NCI-H2171 (cell line): ENCODE measurements around the gene SYCN.
"Not testable (repeated sequence)": the region's sequence is repeated elsewhere in the genome, so short reads cannot be mapped to it uniquely, and the experiment has no call there.

Experiments used
- DNase-seq: peaks from one replicate; lab custom pipeline; 2025; lab: John Stamatoyannopoulos, UW

The SYCN gene

DNA sequence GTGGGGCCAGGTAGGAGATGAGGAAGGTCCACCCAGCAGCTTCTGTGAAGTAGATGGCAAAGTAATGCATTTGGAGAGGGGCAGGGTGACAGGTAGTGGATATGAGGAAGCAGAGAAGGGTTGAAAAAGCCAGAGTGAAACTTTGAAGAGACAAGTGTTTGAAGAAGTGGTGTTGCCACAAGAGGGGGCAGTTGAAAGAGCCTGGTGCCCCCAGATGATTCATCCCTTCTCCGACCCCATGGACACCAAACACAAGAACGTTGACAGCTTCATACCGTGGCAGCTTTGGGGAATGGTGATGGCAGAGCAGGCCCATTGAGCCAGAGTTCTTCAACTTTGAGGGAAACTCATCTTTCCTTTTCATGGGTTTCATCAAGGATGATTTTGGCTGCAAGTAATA is 20.8 kb upstream of the SYCN start:
- no peak for DNase-seq

DNA sequence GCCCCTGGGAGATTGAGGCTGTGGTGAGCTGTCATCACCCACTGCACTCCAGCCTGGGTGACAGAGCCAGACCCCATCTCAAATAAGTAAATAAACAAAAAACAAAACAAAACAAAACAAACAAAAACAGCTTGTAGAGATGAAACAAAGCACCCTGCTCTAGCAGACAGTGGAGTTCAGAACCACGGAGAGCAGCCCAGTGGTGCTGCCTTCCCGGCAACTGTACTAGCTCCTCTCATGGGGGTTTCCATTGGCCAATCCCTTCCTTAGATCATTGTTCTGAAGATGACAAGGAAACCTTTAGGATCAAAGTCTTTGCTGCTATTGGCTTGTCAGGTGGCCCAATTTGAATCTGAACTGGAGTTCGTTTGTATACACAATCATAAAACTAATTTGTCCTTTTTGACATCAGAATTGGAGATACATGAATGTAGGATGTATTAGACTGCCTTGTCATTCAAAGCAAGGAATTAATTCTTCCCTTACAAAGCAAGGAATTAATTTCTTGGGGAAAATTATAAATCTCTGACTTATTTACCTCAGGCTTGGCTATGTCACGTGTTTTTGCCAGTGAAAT is 19.7 kb upstream of the SYCN start:
- no peak for DNase-seq

- not testable (repeated sequence) for DNase-seq
Observed at GRCh38 chr19:39219108-39219507, 15.0 kb upstream of the SYCN start.

- peak; percentile 27 for DNase-seq
Observed at GRCh38 chr19:39218230-39219007, 14.4 kb upstream of the SYCN start.

DNA sequence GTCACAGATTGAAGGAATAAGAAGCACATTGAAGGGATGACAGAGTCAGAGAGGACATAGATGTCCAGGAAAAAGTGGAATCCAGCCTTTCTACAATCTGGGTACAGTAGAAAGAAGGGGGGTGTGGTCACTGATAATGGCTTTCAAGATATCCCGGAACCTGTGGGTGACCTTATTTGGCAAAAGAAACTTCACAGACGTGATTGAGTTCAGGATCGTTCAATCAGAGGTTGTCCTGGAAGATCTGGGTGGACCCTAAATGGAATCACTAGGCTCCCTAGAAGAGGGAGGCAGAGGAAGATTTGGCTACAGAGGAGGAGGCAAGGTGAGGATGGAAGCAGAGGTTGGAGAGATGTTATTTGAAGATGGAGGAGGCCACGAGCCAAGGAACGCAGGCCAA is 13.0 kb upstream of the SYCN start:
- DNase-seq: no peak

DNA sequence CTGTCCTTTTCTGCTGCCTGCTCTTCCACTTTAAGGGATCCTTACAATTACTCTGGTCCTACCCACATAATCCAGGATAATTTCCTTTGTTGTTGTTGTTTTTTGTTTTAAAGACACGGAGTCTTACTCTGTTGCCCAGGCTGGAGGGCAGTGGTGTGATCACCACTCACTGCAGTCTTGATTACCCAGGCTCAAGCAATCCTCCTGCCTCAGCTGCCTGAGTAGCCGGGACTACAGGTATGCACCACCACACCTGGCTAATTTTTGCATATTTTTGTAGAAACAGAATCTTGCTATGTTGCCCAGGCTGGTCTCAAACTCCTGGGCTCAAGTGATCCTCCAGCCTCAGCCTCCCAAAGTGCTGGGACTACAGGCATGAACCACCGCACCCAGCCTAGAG is 11.3 kb upstream of the SYCN start:
- DNase-seq: not testable (repeated sequence)

GRCh38 chr19:39212375-39212742 is 8.3 kb upstream of the SYCN start:
- no peak for DNase-seq

DNA sequence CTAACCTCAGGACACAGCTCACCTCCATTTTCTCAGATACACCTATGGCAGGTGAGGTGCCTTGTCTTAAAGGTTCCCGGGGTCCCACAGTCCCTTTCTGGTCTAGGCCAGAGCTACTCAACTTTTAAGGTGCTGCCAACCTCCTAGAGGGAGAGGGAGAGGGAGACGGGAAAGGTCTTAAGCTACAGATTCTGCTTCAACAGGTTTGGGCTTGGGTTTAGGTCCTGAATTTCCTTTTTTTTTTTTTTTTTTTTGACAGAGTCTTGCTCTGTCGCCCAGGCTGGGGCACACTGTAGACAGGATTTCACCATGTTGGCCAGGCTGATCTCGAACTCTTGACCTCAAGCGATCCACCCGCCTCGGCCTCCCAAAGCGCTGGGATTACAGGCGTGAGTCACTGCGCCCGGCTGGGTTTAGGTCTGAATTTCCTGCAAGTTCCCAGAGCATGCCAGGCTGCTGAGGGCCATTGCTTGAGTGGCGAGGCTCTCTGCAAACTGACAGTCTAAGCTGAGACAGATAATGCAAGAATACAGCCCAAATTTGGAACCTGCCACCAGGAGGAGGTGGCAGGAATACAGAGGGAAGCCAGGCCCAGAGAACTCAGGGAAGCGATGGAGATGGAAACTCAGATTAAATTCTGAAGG is 7.8 kb upstream of the SYCN start:
- DNase-seq: no peak

DNA sequence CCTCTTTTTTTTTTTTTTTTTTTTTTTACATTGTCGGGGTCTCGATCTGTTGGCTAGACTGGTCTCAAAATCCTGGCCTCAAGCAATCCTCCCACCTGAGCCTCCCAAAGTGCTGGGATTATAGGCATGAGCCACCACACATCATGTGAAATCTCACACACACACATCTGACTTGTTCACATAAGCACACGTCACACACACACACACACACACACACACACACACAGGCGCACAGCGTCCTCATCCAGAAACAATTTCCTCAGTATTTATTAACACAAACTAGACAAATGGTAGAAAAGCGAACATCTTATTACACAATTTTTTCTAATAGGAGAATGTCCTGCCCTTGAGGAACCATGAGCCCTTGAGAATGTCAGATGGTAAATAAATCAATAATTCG is 5.1 kb upstream of the SYCN start:
- DNase-seq: no peak

- DNase-seq: no peak
Observed at GRCh38 chr19:39208175-39208795, 4.2 kb upstream of the SYCN start.

DNA sequence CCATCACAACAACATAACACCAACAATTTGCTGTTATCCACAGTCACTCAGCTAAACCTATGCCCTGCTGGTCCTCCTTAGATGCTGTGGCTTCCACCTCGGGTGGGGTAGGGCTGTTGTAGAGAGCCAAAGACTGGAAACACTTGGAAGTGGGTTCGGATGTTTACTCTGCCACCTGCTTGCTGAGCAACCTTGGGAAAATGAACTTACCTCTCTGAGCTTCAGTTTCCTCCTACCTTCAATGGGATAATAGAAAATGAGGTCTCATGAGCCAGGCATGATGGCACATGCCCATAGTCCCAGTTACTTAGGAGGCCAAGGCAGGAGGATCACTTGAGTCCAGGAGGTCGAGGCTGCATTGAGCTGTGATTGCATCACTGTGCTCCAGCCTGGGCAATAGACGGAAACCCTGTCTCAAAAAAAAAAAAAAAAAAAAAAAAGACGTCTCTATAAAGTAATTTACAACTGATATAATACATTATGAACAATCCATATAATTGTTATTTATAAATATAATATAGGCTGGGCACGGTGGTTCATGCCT is 3.3 kb upstream of the SYCN start:
- DNase-seq: no peak

GRCh38 chr19:39206122-39206521 is 2.1 kb upstream of the SYCN start:
- DNase-seq: no peak

- no peak for DNase-seq
Observed at GRCh38 chr19:39205449-39205764, 1.3 kb upstream of the SYCN start.

GRCh38 chr19:39202998-39203355 is 1.1 kb downstream of the SYCN start:
- no peak for DNase-seq

GRCh38 chr19:39200803-39201115 is 3.3 kb downstream of the SYCN start:
- DNase-seq: peak; percentile 60

GRCh38 chr19:39200066-39200802 is 3.8 kb downstream of the SYCN start:
- DNase-seq: no peak

DNA sequence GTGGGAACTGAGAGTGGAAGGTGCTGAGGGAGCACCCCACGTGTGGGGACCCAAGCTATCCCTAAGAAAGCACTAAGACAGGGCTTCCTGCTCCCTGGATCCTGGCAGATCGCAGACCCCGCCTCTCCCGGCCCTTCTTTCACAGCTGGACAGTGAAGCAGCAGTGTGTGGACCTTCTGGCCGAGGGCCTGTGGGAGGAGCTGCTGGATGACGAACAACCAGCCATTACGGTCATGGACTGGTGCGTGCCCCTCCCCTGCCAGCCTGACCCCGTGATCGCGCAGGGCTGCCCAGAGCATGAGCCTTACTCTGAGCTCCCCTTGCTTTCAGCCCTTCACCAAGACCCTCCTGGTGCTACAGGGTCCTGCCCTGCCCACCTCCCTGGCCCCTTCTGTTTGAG is 5.0 kb downstream of the SYCN start:
- DNase-seq: no peak

- no peak for DNase-seq
Observed at GRCh38 chr19:39197808-39198207, 6.3 kb downstream of the SYCN start.

DNA sequence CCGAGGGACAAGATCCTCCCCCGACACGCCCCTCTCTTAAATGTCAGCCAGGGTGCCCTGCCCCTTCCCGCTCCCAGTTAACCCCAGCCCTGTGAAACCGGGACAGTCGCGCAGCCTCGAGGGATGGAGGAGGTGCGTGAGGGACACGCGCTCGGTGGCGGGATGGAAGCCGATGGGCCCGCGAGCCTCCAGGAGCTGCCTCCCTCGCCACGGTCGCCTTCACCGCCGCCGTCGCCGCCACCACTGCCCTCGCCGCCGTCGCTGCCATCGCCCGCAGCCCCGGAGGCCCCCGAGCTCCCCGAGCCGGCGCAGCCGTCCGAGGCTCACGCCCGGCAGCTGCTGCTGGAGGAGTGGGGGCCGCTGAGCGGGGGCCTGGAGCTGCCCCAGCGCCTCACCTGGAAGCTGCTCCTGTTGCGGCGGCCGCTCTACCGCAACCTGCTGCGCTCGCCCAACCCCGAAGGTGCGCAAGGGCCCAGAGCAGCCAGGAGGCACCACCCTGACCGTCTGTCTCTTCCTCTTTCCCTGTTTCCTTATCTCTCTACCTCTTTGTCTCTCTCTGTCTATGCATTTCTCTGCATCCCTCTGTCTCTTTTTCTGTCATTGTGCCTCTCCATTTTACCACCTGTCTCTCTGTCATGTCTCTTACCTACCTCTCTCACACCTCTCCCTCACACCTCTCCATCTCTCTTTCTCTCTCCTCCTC is 7.1 kb downstream of the SYCN start, which contains the start of gene NCCRP1:
NCCRP1 (plus strand) TSS at position 105 of the 703 bp plus-strand sequence; CDS start at position 124, 19 bp downstream.
- DNase-seq: no peak

DNA sequence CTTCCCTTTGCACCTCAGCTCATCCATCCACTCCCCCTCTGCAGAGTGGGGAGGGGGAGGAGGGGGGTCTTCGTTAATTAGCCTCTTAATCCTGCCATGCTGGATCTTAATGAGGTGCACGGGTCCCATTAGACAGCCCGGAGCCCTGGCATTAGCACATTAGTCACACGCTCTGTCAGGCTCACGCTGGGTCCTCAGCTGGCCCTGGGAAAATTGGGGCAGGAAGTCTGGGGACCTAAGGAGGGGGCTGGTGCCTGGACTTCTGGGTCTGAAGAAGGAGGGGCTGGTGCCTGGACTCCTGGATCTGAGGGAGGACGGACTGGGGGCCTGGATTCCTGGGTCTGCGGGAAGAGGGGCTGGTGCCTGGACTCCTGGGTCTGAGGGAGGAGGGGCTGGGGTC is 7.7 kb downstream of the SYCN start:
- DNase-seq: no peak

DNA sequence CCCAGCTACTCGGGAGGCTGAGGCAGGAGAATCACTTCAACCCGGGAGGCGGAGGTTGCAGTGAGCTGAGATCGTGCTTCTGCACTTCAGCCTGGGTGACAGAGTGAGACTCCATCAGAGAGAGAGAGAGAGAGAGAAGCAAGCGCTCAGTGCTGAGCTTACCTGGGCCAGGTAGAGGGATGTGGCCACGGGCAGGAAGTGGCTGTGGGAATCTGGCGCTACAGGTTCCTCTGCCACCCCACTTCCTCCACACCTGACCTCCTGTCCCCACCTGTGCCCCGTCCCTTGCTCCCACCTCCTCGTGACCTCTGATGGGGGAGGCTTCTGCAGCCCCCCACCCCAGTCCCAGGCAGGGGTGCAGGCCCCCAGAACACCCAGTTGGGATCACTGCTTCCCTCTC is 8.3 kb downstream of the SYCN start:
- no peak for DNase-seq
